PFSK-1 (cell line): ENCODE data around the gene GRAMD1C.

ENCODE experiments used
- SIN3A ChIP-seq: IDR thresholded peaks from 2 replicates; pipeline ENCODE4 v1.6.1; 2012; ENCODE audit warnings: mild to moderate bottlenecking, low read length, moderate library complexity, borderline replicate concordance; ENCODE audit not compliant: insufficient read depth
- TAF1 ChIP-seq: IDR thresholded peaks from 2 replicates; pipeline ENCODE4 v1.6.1; 2012; ENCODE audit warnings: low read length, control low read depth, borderline replicate concordance; ENCODE audit not compliant: insufficient read depth
- TF ChIP-seq, protein P1 (sequence below), 2 experiments: IDR thresholded peaks; 2 replicates each; pipeline versions ENCODE4 v1.6.1 to v1.8.0; 2011 to 2012; ENCODE audit warnings: low read depth in 2 of 2, low read length in 2 of 2, control low read depth in 1 of 2, inconsistent platforms in 1 of 2, mild to moderate bottlenecking in 1 of 2, moderate library complexity in 1 of 2; ENCODE audit not compliant: insufficient read depth in 1 of 2

- TF ChIP-seq, protein P1, sequence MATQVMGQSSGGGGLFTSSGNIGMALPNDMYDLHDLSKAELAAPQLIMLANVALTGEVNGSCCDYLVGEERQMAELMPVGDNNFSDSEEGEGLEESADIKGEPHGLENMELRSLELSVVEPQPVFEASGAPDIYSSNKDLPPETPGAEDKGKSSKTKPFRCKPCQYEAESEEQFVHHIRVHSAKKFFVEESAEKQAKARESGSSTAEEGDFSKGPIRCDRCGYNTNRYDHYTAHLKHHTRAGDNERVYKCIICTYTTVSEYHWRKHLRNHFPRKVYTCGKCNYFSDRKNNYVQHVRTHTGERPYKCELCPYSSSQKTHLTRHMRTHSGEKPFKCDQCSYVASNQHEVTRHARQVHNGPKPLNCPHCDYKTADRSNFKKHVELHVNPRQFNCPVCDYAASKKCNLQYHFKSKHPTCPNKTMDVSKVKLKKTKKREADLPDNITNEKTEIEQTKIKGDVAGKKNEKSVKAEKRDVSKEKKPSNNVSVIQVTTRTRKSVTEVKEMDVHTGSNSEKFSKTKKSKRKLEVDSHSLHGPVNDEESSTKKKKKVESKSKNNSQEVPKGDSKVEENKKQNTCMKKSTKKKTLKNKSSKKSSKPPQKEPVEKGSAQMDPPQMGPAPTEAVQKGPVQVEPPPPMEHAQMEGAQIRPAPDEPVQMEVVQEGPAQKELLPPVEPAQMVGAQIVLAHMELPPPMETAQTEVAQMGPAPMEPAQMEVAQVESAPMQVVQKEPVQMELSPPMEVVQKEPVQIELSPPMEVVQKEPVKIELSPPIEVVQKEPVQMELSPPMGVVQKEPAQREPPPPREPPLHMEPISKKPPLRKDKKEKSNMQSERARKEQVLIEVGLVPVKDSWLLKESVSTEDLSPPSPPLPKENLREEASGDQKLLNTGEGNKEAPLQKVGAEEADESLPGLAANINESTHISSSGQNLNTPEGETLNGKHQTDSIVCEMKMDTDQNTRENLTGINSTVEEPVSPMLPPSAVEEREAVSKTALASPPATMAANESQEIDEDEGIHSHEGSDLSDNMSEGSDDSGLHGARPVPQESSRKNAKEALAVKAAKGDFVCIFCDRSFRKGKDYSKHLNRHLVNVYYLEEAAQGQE (IDR thresholded peaks at IDR 0.05; ENCODE audit: insufficient read depth in 1 of 2, low read depth in 2 of 2, low read length in 2 of 2), result no peak
- TF ChIP-seq TAF1 (no peak), SIN3A (no peak)
Observed at GRCh38 chr3:113895964-113896363, 57.4 kb downstream of the GRAMD1C start.
